ENCODE measurements around the gene GAS2L3. TPM values are rescaled to one million over a fixed set of nuclear protein-coding genes. Genes with fewer than 3 reads are reported as not detected.
"Not testable (repeated sequence)": the region's sequence is repeated elsewhere in the genome, so short reads cannot be mapped to it uniquely, and the experiment has no call there.

GAS2L3 gene
- polyA plus RNA-seq, 4 donors, result 18.0 to 28.0 (median 22.1) TPM

DNA sequence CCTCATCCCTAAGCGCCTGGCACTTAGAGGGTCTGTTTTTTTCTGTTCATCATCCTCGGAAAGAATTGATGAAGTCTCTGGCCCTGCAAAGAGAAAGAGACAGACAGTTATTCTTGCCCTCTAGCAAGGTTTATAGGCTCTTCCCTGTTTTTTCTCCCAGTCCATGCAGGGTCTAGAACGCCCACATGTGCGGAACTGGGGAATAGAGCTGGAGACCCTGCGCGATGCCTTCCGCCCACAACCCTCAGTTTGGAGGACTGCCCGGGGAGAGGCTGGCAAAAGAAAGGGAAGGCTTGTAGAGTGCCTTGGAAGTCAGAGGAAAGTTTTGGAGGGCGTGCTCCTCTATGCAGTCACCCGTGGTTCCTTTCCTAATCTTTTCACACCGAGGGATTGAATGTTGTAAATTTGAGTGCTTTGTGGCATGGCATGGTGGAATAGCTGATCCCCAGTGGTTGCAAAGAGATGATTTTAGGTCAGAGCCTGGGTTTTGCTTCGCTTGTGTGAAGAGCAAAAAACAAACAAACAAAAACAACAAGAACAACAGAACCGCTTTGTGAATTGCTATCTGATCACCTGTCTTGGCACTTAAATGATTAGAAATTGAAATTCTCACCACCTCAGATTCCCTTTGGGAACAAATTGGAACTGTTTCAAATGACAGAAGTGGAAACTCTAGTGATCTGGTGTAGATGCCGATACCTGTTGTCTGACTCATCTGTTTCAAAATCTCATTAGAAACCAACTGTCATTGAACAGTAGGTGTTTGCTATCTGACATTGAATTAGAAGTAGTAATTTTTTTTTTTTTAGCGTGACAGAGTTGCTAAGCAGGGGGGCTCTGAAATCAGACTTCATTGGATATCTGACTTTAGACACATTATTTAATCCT, 947 bp downstream of the GAS2L3 start:
- peak in 1 of 4 donors; percentile 10 for DNase-seq (ENCODE audit: low read depth in 4 of 4, low spot score in 3 of 4)

DNA sequence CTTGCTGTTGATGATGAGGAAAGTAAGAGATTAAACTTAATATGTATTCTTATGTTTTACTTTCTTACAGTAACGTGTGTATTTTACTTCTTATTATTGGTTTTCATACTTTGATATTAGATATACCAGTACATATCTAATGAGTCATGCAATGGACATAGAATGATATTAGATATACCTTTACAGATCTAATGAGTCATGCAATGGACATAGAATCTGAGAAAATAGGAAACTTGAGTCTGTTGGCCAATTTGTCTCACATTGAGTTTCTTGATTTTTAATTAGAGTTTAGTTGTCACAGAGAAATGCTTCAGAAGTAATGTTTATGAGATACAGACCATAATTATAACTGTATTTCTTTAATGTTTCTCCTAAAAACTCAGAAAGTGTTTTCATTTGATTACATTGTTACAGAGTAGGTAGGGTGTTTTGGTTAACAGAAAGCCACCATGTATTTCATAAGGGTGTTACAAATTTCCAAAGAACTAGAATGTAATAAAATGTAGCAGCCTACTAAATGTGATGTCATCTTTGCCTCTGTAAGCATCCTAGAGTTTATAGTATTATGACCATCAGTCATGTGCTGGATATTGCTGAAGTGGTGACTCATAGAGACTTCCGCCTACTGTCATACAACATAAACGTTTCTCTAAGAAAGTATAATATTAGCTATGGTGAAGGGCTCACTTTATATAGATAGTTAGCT, 3.0 kb downstream of the GAS2L3 start:
- no peak for DNase-seq (ENCODE audit: low read depth in 4 of 4, low spot score in 3 of 4)

DNA sequence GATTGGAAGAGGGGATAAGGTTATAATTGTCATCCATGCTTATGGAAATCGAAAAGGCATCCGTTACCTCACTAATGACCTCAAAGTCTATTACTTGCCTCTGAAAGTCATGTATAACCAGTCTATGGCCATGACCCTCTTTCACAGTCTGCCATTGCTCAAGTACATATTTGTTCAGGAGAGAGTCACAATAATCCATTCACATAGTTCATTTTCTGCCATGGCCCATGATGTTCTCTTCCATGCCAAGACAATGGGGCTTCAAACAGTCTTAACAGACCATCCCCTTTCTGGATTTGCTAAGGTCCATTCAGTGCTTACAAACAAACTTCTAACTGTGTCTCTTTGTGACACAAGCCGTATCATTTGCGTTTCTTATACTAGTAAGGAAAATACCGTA, 5.4 kb downstream of the GAS2L3 start:
- DNase-seq (ENCODE audit: low read depth in 4 of 4, low spot score in 3 of 4), result no peak

DNA sequence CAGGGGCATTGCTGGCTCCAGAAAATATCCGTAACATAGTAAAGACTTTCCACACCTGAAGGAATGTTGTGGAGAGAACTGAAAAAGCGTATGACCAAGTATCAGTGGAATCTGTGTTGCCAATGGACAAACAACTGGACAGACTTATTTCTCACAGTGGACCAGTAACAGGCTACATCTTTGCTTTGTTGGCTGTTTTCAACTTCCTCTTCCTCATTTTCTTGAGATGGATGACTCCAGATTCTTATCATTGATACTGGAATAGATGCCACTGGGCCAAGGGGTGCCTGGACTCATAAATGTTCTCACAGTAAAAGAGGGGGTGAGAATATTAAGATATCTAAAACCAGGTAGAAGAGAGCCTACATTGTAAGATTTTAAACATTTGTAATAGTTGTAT, 6.4 kb downstream of the GAS2L3 start:
- DNase-seq (ENCODE audit: low read depth in 4 of 4, low spot score in 3 of 4), result no peak

DNA sequence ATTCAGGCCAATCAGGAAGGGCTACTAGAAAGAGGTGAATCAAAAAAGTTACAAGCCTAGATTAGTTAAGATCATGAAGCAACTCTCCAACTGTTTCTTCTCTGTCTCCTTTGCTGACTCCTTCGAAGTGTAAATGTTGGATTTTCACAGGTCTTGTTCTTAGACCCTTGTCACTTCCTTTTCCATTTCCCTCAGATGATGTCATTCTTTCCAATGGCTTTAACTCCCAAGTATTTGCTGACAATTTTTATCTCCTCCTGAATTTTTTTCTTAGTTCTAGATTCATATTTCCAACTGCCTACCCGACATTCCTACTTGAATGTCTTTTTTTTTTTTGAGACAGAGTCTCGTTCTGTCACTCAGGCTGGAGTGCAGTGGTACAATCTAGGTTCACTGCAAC, 10.8 kb downstream of the GAS2L3 start:
- DNase-seq (ENCODE audit: low read depth in 4 of 4, low spot score in 3 of 4), result no peak

DNA sequence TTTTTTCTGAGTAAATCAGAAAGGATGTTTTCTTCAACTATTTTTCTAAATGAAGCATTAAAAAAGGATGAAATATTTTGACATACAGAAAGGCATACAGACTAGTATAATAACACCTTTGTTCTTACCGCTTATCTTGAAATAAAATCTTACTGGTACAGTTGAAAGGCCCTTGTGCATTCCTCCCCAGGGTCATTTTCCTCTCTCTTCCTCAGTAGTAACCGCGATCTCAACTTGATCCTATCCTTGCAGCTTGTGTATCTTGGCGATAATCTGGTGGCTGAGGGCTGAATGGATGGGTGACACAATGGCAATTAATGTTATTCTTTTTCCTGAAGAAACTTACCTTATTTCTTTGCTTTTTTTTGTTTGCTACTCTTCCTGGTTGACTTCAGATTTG, 18.5 kb downstream of the GAS2L3 start:
- no peak for DNase-seq (ENCODE audit: low read depth in 4 of 4, low spot score in 3 of 4)

DNA sequence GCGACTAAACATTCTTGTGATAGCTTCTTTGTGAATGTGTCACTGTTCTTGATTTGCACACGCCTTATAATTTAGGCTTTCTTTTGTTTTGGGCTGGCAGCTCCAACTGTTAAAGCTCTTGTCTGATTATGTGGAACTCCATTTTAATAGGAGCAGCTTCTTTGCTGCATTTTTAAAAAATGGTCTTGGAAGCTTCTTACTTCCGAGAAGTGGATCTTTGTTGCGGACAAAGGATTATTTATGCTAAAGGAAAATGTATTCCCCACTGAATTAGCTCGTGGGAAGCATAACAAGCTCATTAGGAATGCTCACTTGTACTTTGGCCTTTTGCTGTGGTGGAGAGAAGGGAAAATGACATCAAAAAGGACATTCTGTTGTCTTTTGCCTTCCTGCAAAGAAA, 20.0 kb downstream of the GAS2L3 start:
- DNase-seq (ENCODE audit: low read depth in 4 of 4, low spot score in 3 of 4), result no peak

DNA sequence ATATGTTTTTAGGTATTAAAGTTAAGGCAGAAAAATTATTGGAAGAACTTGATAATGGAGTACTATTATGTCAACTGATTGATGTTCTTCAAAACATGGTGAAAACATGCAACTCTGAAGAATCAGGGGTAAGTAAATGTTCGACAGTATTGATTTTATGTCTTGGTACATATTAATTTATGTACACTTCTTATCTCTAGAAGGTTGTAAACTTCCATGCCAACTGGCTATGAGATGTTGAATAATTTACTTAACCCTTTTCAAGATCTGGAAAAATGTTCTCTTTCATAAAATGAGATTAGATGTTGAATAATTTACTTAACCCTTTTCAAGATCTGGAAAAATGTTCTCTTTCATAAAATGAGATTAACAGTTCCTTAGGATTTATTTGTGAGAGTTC, 28.1 kb downstream of the GAS2L3 start:
- no peak for DNase-seq (ENCODE audit: low read depth in 4 of 4, low spot score in 3 of 4)

DNA sequence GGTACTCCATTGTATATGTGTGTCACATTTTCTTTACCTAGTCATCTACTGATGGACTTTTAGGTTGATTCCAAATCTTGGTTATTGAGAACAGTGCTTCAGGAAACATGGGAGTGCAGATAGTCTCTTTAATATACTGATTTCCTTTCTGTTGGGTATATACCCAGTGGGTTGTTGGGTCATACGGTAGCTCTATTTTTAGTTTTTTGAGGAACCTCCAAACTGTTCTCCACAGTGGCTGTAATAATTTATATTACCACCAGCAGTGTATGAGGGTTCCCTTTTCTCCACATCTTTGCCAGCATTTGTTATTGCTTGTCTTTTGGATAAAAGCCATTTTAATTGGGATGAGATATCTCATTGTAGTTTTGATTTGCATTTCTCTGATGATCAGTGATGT, 29.5 kb downstream of the GAS2L3 start:
- DNase-seq (ENCODE audit: low read depth in 4 of 4, low spot score in 3 of 4), result not testable (repeated sequence)

DNA sequence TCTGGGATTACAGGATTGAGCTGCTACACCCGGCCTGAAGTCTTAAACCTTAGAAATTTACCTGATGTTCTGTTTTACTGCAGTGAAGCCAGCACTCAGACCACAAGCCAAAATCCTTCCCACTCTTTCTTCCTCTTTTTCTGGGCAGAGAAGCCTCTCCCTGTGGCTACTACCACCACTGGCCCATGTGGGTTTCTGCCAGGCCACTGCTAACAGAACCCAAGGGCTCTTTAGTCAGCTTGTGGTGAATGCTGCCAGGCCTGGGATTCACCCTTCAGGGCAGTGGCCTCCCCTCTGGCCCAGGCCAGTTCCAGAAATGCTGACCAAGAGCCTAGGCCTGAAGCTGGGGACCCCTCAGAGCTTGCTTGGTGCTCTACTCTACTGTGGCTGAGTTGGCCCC, 35.3 kb downstream of the GAS2L3 start:
- no peak for DNase-seq (ENCODE audit: low read depth in 4 of 4, low spot score in 3 of 4)

DNA sequence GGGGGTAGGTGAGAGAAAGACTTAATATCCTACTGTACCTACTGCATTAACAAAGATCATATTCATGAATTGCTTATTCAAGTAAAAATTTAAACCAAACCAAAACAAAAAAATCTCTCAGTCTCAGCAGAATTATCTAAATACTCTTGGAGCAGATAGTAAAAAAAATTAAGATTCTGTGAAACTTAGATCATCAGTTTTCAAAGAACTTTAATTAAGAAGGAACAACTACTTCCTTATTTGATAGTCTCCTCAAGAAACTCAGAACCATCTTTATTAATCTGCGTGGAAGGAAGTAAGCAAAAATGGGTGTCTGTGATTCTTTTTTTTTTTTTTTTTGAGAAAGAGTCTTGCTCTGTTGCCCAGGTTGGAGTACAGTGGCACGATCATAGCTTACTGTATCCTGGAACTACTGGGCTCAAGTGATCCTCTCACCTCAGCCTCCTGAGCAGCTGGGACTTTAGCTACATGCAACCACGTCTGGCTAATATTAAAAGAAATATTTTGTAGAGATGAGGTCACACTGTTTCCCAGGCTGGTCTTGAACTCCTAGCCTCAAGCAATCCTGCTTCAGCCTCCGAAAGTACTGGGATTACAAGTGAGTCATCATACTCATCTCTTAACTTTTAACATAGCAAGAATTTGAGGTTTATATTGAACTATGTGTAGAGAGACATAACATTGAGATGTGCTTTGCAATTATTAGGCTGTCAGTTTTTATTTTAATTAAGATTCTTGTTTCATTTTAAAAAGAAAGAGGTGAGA, 37.4 kb downstream of the GAS2L3 start:
- no peak for DNase-seq (ENCODE audit: low read depth in 4 of 4, low spot score in 3 of 4)

DNA sequence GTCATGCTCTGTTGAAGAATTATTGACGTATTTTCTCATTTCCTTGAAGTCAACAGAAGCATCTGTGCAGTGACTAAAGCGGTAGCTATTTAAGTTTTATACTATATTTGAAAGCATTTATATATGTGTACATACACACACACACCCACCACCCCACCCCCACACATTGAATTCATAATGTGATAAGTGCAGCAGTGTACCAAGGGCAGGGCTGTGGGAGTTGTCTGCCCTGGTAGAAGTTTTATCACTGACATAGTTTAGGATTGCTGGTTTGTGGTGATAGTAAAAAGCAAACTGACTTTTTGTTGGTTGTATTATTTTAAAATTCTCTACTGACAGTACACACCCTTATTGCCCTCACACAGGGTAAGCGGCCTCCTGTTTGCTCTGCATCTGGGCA, 39.1 kb downstream of the GAS2L3 start:
- no peak for DNase-seq (ENCODE audit: low read depth in 4 of 4, low spot score in 3 of 4)

DNA sequence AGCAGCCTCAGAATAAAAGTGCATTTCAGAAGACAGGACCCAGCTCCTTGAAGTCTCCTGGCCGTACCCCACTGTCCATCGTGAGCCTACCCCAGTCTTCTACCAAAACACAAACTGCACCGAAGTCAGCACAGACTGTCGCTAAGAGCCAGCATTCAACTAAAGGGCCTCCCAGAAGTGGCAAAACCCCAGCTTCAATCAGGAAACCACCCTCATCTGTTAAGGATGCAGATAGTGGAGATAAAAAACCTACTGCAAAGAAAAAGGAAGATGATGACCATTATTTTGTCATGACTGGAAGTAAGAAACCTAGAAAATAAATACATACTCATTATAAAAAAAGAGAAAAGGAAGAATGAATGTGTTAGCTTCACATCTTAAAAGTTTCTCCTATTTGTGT, 51.1 kb downstream of the GAS2L3 start:
- DNase-seq (ENCODE audit: low read depth in 4 of 4, low spot score in 3 of 4), result no peak

DNA sequence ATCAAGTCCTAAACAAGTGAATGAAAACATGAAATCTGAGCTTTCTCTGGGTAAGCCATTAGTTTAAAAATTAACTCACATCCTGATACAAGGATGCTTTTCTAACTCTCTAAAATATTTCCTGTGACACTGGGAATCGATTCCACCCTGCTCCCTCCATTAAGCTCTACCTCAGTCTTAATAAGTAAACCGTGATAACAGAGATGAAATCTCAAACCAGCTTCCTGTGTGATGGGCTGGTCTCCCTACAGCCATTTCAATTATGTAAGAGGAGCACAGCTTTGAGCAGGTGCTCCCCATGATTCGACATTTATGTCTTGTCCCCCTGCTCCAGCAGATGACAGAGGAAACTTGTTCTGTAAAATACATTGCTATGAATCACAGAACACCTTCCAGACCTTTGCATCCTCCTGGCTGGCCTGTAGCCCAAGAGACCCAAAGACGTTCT, 59.0 kb downstream of the GAS2L3 start:
- no peak for DNase-seq (ENCODE audit: low read depth in 4 of 4, low spot score in 3 of 4)

DNA sequence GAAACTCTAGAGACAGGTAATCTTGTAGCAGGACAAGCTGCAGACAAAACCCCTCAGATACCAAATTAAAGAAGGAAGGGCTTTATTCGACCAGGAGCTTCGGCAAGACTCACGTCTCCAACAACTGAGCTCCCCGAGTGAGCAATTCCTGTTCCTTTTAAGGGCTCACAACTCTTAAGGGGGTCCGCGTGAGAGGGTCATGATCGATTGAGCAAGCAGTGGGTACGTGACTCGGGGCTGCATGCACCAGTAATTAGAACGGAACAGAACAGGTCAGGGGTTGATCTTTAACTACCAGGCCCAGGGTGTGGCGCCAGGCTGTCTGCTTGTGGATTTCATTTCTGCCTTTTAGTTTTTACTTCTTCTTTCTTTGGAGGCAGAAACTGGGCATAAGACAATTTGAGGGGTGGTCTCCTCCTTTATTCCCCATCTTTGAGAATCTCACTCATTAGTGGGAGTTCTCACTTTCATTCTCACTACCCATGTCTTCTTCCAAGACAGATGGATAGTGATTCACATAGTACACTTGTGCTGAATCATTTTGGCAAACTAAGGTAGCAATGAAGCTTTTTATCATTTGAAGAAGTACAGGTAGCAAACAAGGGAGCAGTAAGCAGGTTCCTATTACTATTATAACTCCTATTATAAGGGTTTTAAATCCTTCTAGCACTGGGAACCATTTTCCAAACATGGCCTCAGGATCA, 59.8 kb downstream of the GAS2L3 start:
- DNase-seq (ENCODE audit: low read depth in 4 of 4, low spot score in 3 of 4), result not testable (repeated sequence)

DNA sequence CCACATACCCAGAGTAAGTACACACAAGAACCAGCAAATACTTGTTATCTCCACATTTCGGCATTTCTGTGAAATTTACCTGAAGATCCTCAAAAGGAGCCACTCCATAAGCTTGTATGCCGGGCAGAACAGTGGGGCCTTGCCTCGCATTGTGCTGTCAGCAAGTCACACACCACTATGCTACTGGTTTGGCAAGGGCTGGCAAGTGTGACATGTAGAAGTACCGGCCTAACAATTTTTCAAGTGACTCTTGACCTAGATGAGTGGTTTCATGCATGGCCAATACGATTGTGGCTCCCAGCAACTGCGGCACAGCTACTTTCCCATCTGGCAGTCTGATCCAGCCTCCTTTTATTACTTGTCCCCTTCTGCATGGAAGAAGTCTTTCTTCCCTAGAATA, 69.8 kb downstream of the GAS2L3 start:
- DNase-seq (ENCODE audit: low read depth in 4 of 4, low spot score in 3 of 4), result no peak

DNA sequence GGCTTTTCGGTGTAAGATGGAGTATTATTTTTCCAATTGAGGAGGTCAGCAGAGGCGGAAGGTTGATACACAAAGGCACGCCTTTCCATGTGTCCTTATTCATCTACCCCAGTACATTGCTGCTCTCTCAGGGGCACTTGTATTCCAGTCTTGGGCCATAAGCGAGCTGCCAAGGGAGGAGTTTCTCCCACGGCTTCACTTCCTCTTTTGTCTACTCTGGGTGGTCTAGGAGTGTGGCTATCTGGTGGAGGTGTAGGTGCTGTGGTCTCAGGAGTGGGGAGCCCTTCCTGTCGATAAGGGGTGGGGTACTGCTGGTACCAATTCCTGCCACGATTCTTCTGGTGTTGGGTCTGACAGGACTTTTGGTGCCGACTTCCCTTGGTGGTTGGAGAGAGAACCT, 73.4 kb downstream of the GAS2L3 start:
- DNase-seq (ENCODE audit: low read depth in 4 of 4, low spot score in 3 of 4), result no peak

DNA sequence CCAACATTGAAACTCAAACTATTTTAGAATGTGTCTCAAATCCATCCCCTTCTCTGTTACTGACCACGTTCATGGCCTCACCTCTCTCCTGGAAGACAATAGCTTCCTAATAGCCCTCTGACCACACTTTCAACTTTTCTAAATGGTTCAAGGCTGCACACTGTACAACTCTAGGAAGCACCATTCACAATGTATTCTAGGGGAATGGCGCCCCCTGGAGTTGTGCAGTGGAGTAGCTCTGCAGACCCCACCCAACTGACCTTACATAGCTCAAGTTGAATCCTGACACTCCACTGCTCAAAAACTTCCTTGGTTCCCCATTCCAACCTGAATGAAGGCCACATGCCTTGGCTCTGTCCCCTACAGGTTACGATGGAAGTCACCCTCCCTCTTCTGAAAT, 77.6 kb downstream of the GAS2L3 start:
- no peak for DNase-seq (ENCODE audit: low read depth in 4 of 4, low spot score in 3 of 4)

DNA sequence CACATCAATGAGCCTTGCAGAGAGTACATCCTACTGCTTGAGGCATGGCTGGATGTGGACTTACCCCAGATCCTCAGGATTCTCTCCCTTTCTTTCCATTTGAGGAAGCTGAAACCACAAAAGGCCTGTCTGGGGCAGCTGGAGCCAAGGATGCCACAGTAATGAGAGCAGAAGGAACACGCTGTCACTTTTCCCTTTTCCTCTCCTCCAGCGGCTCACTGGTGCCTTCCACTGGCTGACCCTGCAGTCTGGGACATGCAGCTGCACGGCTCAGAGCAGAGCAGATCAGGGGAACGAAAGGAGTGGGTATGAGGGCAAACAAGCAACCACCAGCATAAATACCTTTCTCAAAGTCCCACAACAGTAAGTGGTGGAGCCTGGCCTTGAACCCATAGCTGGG, 78.2 kb downstream of the GAS2L3 start:
- no peak for DNase-seq (ENCODE audit: low read depth in 4 of 4, low spot score in 3 of 4)

DNA sequence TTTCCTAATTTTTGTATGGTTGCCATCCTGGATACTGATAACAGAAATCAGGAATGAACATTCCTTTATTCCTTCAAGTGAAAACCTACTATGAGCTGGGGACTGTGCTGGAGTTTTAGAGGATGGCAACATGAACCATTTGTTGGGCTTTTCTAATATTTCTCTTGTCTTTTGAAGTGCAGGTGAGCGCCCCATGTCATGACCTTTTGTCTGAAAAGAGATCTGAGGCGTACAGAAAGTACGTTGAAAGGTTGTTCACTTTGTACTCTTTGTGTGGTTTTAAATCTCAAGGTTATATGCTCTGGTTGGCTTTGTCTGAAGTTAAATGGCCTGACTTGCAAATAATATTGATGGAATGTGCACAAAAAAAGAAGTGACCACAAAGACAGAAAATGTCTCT, 79.0 kb downstream of the GAS2L3 start:
- DNase-seq (ENCODE audit: low read depth in 4 of 4, low spot score in 3 of 4), result no peak

DNA sequence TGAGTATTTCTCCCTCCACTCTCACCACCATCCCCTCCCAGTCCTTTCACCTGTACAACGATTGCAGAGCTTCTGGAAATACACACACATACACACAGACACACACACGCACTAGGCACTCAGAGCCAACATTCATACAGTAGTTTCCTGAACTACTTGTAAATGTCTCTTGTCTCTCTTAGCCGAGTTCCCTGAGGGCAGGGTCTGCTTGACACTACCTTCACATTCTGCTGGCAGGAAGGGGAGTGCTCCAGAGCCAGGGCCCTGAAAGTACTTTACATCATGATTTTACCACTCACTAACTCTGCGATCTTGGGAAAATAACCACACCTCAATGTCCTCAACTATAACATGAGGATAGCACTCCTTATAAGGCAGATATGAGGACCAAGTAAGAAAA, 82.7 kb downstream of the GAS2L3 start:
- DNase-seq (ENCODE audit: low read depth in 4 of 4, low spot score in 3 of 4), result no peak

All from left renal pelvis (tissue), 4 donors.